Astrocyte of the cerebellum (primary cell): Measurements from ENCODE around the gene SGIP1.

ENCODE experiments used
- DNase-seq: peaks from one replicate; pipeline ENCODE4 v3.0.0-alpha.2; 2011; ENCODE audit warnings: low read depth
- H3K4me3 ChIP-seq: 2 replicates; pipeline ENCODE4 v1.5.1; 2011; ENCODE audit warnings: mild to moderate bottlenecking, low read depth, low read length, moderate library complexity
- in situ Hi-C: cut with HindIII; loops from 2 replicates; pipeline ENCODE4 v1.10.0; 2017; ENCODE audit warnings: low sequenced_read_pairs
- TF ChIP-seq, protein P1 (sequence below): IDR thresholded peaks from 2 replicates; pipeline ENCODE4 v1.5.1; 2012; ENCODE audit warnings: low read length, low read depth, moderate library complexity, mild to moderate bottlenecking; ENCODE audit errors: missing control alignments

SGIP1 gene

DNA sequence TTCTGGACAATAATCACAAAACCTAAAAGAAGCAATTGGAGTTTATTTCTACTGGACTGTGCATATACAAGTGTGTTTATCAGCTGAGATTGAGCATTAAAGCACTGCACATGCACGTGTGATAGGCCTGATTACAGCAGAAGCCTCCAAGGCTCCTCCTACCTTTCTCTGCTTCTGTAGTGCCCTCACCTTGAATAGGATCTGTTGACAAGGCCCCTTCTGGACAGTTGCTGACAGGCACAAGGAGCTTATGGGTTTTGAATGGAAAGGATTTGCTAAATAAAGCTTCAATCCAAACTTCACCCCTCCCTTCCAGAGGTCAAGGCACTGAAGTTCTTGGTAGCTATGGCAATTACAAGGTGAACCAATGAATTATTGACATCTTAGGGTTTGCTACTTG lies 7.9 kb upstream of the SGIP1 start:
- in situ Hi-C loops = no loop called here
- TF ChIP-seq, protein P1, sequence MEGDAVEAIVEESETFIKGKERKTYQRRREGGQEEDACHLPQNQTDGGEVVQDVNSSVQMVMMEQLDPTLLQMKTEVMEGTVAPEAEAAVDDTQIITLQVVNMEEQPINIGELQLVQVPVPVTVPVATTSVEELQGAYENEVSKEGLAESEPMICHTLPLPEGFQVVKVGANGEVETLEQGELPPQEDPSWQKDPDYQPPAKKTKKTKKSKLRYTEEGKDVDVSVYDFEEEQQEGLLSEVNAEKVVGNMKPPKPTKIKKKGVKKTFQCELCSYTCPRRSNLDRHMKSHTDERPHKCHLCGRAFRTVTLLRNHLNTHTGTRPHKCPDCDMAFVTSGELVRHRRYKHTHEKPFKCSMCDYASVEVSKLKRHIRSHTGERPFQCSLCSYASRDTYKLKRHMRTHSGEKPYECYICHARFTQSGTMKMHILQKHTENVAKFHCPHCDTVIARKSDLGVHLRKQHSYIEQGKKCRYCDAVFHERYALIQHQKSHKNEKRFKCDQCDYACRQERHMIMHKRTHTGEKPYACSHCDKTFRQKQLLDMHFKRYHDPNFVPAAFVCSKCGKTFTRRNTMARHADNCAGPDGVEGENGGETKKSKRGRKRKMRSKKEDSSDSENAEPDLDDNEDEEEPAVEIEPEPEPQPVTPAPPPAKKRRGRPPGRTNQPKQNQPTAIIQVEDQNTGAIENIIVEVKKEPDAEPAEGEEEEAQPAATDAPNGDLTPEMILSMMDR = no peak
- H3K4me3 ChIP-seq = no peak overlapping the region
- DNase-seq = no peak

DNA sequence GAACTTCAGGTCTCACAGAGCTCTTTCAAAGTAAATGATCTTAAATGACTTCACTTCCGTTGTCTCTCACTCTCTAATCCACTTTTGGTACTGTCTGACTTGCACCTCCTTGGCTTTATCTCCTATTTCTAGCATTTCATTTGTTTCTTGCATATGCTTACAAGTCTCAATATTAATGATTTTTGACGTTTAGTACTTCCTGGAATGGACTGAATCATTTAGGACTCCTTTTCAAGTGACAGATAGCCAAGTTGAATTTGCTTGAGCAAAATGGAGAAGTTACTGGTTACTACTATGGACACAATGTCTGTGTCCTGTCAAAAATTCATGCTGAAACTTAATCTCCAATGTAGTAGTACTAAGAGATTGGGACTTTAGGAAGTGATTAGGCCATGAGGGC lies 7.0 kb upstream of the SGIP1 start:
- no peak for DNase-seq
- no peak overlapping the region for H3K4me3 ChIP-seq
- TF ChIP-seq, protein P1 = no peak
- in situ Hi-C loops = no loop called here

DNA sequence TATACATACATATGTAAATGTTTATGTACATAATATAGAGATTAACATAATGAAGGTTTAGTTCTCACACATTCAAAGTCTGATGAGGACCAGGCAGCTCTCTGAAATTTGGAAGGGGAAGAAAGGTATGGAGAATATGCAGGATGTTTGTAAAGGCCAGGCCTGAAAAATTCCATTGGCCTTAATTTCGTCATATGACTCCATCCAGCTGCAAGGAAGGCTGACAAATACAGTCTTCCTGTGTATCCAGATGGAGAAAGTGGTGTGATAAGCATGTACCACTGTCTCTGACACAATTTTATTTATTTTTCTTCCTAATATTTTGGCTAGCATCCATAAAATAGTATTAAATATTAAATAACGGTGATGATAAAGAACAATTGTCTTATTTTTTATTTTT lies 6.3 kb upstream of the SGIP1 start:
- TF ChIP-seq, protein P1 = no peak
- no peak for DNase-seq
- H3K4me3 ChIP-seq = no peak overlapping the region
- in situ Hi-C loops = no loop called here

DNA sequence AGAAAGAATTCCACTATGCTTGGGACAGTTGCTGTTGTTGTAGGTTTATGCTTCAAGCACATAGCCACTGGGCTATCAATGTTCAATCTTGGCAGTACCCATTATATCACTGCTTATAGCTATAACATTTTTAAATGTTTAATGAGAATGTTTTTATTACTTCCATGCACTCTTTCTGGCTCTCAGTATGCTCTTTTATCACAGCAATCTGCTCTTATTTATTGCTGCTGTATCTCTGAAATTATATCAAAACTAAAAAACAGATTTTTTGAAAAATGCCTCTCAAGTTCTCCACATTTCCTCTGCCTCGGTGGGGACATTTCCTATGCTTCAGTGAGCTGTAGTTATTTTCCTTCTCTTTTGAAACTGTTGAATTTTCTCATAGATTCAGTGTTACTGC lies 5.4 kb upstream of the SGIP1 start:
- in situ Hi-C loops = no loop called here
- no peak for DNase-seq
- TF ChIP-seq, protein P1 = no peak
- no peak overlapping the region for H3K4me3 ChIP-seq

DNA sequence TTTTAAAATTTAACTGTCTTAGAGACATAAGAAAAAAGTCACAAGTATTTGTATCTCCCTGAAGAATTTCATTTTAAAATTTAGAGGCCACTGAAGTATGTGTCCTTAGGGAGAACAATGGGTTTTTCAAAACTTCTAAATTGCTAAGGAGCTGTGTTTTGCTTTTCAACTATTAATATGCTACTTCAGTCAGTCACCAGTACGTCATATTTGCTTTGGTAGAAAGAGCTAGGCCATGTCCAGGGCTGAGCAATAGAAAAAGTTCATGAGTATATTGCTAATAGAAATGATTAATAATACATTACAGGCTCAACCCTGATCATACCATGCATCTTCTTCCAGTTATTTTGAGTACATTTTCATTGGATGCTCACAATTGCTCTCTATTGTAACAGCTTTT lies 1.7 kb upstream of the SGIP1 start:
- TF ChIP-seq, protein P1 = no peak
- in situ Hi-C loops = no loop called here
- DNase-seq = no peak
- no peak overlapping the region for H3K4me3 ChIP-seq

DNA sequence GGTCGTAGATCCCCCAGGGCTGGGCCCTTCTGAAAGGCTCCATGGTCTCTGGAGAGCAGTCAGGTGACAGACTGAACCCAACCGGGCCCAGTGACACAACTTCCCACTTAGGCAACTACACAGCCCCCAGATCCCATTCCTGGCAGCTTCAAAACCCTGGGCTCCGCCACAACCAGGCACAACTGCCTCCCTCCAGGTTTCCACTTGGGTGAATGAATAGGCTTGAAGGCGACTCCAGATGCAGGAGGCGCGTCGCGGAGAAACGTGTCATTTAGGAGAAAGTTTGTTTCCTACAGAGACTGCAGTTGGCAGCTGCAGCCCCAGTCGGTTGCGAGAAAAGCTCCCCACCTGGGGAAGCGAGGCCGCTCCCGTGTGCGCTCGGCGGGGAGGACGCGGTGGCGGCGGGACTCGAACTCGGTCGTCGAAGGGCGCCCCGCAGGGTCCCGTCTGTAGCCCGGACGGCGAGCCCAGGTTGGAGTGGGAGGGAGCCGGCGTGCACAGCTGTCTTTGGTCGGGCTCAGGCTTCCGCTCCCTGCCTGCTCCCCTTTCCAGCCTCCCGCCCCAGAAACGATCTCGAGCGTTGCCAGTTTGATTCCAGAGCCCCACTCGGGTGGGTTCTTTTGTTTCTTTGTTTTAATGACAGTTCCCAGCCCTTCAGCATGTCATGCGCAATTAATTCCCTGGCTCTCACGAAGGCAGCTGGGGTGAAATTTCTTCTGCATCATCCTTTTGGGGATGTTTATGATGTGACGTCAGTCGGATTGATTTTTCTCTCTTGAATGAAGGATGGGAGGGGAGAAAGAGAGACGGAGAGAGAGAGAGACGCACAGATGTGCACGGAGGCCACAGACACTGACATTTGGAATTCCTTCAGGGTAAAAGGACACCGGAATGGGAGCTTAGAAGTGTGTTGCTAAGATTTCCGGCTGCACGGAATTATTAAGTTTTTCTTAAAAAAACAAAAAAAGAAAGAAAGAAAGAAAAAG lies 862 bp upstream of the SGIP1 start:
- TF ChIP-seq, protein P1 = no peak
- DNase-seq = peak; percentile 44
- in situ Hi-C loops = no loop called here
- H3K4me3 ChIP-seq = peak overlapping the region; percentile 48
